SK-N-SH treated with all-trans-retinoic acid at 6 μM for 48 hours (cell line): Measurements from ENCODE around the gene LY6G6F.
A peak's percentile ranks its signal among the peaks of the same experiment; 100 is the strongest.

Experiments used
- ATAC-seq: fragments of 200-7000 bp; cut with Tn5 transposase; 3 replicates; pipeline ENCODE4 v1.9.1; 2020; ENCODE audit warnings: mild to moderate bottlenecking, moderate library complexity
- ARNTL ChIP-seq: fragments of 450-650 bp; formaldehyde crosslinking; IDR thresholded peaks from 2 replicates; pipeline ENCODE4 v1.5.0; 2020; ENCODE audit warnings: low read depth, mild to moderate bottlenecking, moderate library complexity, borderline replicate concordance
- BACH2 ChIP-seq: fragments of 250-450 bp; sonication (Bioruptor Pico); IDR thresholded peaks from 2 replicates; pipeline ENCODE4 v1.9.0; 2021; ENCODE audit warnings: mild to moderate bottlenecking, borderline replicate concordance
- CSDC2 ChIP-seq: fragments of 250-450 bp; sonication (Bioruptor Pico); IDR thresholded peaks from 2 replicates; pipeline ENCODE4 v1.5.0; 2020; ENCODE audit warnings: mild to moderate bottlenecking, moderate library complexity
- ESRRG ChIP-seq: fragments of 250-450 bp; sonication (Bioruptor Pico); IDR thresholded peaks from 2 replicates; pipeline ENCODE4 v1.6.1; 2021; ENCODE audit warnings: mild to moderate bottlenecking
- GLIS3 ChIP-seq: fragments of 250-450 bp; sonication (Bioruptor Pico); IDR thresholded peaks from 2 replicates; pipeline ENCODE4 v1.5.0; 2020; ENCODE audit warnings: mild to moderate bottlenecking, moderate library complexity
- ISL1 ChIP-seq: fragments of 250-450 bp; sonication (Bioruptor Pico); IDR thresholded peaks from 2 replicates; pipeline ENCODE4 v2.1.2; 2022; ENCODE audit warnings: mild to moderate bottlenecking, moderate library complexity
- OSR1 ChIP-seq: fragments of 250-450 bp; sonication (Bioruptor Pico); IDR thresholded peaks from 2 replicates; pipeline ENCODE4 v1.8.0; 2022; ENCODE audit warnings: moderate library complexity, mild to moderate bottlenecking, inconsistent platforms
- PPARA ChIP-seq: fragments of 250-450 bp; sonication (Bioruptor Pico); IDR thresholded peaks from 2 replicates; pipeline ENCODE4 v1.5.0; 2020; ENCODE audit warnings: mild to moderate bottlenecking, borderline replicate concordance
- TCF4 ChIP-seq: fragments of 250-450 bp; sonication (Bioruptor Pico); IDR thresholded peaks from 2 replicates; pipeline ENCODE4 v1.8.0; 2021; ENCODE audit warnings: mild to moderate bottlenecking, moderate library complexity, borderline replicate concordance
- ZC3H10 ChIP-seq: fragments of 250-450 bp; sonication (Bioruptor Pico); IDR thresholded peaks from 2 replicates; pipeline ENCODE4 v1.5.1; 2021; ENCODE audit warnings: mild to moderate bottlenecking, moderate library complexity
- ZFP30 ChIP-seq: fragments of 450-650 bp; formaldehyde crosslinking; IDR thresholded peaks from 2 replicates; pipeline ENCODE4 v1.5.0; 2022; ENCODE audit warnings: mild to moderate bottlenecking, moderate library complexity
- ZNF565 ChIP-seq: fragments of 450-650 bp; formaldehyde crosslinking; conservative IDR thresholded peaks from 2 replicates; pipeline ENCODE4 v1.5.0; 2020; ENCODE audit warnings: low read depth, mild to moderate bottlenecking, moderate library complexity
- ZNF70 ChIP-seq: fragments of 450-650 bp; formaldehyde crosslinking; IDR thresholded peaks from 2 replicates; pipeline ENCODE4 v1.5.0; 2020; ENCODE audit warnings: mild to moderate bottlenecking, moderate library complexity
- TF ChIP-seq, protein P1 (sequence below): fragments of 250-450 bp; sonication (Bioruptor Pico); IDR thresholded peaks from 2 replicates; pipeline ENCODE4 v1.8.0; 2021; ENCODE audit warnings: low read depth, mild to moderate bottlenecking, moderate library complexity, borderline replicate concordance
- TF ChIP-seq, protein P2 (sequence below): fragments of 250-450 bp; sonication (Bioruptor Pico); IDR thresholded peaks from 2 replicates; pipeline ENCODE4 v1.5.0; 2020; ENCODE audit warnings: mild to moderate bottlenecking, moderate library complexity
- TF ChIP-seq, protein P3 (sequence below): fragments of 250-450 bp; sonication (Bioruptor Pico); IDR thresholded peaks from 2 replicates; pipeline ENCODE4 v1.5.1; 2021; ENCODE audit warnings: mild to moderate bottlenecking, moderate library complexity
- TF ChIP-seq, protein P4 (sequence below): fragments of 250-450 bp; sonication (Bioruptor Pico); IDR thresholded peaks from 2 replicates; pipeline ENCODE4 v1.5.1; 2020; ENCODE audit warnings: low read depth, mild to moderate bottlenecking, moderate library complexity

LY6G6F gene

DNA sequence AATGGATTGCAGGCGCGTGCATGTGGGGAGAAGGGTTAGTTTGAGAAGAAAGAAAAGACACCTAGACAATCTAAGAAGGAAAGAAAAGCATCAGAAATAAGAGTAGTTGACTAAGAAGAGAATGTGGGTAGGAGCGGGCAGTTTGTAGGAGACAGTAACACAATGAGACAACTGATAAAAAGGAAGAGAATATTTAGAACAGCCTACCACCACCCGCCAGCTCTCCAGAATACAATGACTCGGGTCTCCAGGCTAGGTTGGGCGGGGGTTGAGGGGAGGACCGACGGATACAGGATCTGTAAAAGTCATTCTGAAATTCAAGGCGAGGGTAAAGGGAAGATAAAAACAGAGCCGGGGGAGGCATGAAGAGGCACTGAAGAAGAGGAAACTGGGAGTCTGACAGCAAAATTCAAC, 4.3 kb upstream of the LY6G6F start:
- ATAC-seq: peak; percentile 45
- TF ChIP-seq ZNF565 (CRISPR knock-in tag) (no peak), TCF4 (CRISPR knock-in tag) (no peak), ZC3H10 (CRISPR knock-in tag) (no peak), ZNF70 (CRISPR knock-in tag) (no peak), OSR1 (CRISPR knock-in tag) (no peak), PPARA (no peak), ESRRG (CRISPR knock-in tag) (no peak), GLIS3 (CRISPR knock-in tag) (no peak), CSDC2 (CRISPR knock-in tag) (no peak), ISL1 (CRISPR knock-in tag) (no peak), ZFP30 (CRISPR knock-in tag) (no peak), ARNTL (CRISPR knock-in tag) (no peak)
- TF ChIP-seq, protein P1, sequence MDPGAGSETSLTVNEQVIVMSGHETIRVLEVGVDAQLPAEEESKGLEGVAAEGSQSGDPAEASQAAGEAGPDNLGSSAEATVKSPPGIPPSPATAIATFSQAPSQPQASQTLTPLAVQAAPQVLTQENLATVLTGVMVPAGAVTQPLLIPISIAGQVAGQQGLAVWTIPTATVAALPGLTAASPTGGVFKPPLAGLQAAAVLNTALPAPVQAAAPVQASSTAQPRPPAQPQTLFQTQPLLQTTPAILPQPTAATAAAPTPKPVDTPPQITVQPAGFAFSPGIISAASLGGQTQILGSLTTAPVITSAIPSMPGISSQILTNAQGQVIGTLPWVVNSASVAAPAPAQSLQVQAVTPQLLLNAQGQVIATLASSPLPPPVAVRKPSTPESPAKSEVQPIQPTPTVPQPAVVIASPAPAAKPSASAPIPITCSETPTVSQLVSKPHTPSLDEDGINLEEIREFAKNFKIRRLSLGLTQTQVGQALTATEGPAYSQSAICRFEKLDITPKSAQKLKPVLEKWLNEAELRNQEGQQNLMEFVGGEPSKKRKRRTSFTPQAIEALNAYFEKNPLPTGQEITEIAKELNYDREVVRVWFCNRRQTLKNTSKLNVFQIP: no peak
- TF ChIP-seq, protein P2, sequence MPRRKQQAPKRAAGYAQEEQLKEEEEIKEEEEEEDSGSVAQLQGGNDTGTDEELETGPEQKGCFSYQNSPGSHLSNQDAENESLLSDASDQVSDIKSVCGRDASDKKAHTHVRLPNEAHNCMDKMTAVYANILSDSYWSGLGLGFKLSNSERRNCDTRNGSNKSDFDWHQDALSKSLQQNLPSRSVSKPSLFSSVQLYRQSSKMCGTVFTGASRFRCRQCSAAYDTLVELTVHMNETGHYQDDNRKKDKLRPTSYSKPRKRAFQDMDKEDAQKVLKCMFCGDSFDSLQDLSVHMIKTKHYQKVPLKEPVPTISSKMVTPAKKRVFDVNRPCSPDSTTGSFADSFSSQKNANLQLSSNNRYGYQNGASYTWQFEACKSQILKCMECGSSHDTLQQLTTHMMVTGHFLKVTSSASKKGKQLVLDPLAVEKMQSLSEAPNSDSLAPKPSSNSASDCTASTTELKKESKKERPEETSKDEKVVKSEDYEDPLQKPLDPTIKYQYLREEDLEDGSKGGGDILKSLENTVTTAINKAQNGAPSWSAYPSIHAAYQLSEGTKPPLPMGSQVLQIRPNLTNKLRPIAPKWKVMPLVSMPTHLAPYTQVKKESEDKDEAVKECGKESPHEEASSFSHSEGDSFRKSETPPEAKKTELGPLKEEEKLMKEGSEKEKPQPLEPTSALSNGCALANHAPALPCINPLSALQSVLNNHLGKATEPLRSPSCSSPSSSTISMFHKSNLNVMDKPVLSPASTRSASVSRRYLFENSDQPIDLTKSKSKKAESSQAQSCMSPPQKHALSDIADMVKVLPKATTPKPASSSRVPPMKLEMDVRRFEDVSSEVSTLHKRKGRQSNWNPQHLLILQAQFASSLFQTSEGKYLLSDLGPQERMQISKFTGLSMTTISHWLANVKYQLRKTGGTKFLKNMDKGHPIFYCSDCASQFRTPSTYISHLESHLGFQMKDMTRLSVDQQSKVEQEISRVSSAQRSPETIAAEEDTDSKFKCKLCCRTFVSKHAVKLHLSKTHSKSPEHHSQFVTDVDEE (CRISPR knock-in tag): no peak
- TF ChIP-seq, protein P3, sequence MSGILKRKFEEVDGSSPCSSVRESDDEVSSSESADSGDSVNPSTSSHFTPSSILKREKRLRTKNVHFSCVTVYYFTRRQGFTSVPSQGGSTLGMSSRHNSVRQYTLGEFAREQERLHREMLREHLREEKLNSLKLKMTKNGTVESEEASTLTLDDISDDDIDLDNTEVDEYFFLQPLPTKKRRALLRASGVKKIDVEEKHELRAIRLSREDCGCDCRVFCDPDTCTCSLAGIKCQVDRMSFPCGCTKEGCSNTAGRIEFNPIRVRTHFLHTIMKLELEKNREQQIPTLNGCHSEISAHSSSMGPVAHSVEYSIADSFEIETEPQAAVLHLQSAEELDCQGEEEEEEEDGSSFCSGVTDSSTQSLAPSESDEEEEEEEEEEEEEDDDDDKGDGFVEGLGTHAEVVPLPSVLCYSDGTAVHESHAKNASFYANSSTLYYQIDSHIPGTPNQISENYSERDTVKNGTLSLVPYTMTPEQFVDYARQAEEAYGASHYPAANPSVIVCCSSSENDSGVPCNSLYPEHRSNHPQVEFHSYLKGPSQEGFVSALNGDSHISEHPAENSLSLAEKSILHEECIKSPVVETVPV (CRISPR knock-in tag): no peak
- TF ChIP-seq, protein P4, sequence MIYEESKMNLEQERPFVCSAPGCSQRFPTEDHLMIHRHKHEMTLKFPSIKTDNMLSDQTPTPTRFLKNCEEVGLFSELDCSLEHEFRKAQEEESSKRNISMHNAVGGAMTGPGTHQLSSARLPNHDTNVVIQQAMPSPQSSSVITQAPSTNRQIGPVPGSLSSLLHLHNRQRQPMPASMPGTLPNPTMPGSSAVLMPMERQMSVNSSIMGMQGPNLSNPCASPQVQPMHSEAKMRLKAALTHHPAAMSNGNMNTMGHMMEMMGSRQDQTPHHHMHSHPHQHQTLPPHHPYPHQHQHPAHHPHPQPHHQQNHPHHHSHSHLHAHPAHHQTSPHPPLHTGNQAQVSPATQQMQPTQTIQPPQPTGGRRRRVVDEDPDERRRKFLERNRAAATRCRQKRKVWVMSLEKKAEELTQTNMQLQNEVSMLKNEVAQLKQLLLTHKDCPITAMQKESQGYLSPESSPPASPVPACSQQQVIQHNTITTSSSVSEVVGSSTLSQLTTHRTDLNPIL: no peak

DNA sequence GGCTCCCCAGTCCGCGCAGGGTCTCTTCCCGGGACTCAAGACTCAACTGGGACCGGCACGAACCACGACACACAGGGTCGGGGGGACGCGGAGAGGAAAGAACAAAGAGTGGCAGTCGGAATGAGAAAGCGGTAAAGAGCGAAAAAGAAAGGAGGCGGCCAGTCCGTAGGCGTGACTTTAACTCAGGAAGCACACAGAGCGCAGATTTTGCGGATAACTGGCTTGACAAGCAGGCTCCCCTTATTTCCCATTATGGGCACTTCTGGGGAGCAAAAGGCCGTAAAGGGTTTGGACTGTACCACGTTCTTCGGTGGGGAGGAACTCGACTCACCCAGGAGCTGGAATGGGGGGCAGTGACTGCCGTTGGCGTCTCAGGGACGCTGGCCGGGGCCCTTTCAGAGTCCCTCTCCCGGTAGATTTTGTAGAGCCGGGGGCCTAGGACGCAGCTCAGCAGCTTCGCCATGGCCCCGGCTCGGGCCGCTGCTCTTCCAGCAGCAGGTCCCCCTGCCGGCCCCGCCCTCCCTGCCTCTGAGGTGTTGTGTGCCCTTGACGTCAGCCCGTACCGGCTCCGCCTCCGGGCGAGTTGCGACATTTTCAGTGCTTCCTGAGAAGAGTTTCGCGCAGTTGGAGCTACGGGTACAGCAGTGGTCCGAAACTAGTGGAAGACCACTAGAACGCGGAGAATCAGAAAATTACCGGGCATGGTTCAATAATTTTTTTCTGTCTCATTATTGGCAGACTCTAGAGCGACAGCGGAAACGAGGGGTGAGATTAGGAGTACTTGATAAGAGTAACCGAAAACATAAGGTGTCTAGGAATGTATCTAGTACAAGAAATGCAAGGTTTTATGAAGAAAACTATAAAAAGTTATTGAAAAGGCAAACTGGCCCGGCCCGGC, 3.6 kb upstream of the LY6G6F start, which contains the start of gene ABHD16A:
Gene ABHD16A (minus strand): TSS at position 506 of the 898 bp plus-strand sequence. CDS start 43 bp downstream, at position 463.
- ATAC-seq: peak; percentile 95
- TF ChIP-seq, protein P4: no peak
- TF ChIP-seq OSR1 (CRISPR knock-in tag) (no peak), BACH2 (no peak), TCF4 (CRISPR knock-in tag) (no peak), ISL1 (CRISPR knock-in tag) (no peak)
- TF ChIP-seq, protein P2 (CRISPR knock-in tag): no peak
- TF ChIP-seq, protein P3 (CRISPR knock-in tag): 0 out of 2 replicates have a peak, but pooled peaks have one; percentile 2
